SK-N-SH (cell line): ENCODE measurements around the gene IRX5.

Experiments used
- EZH2phosphoT487 ChIP-seq: fragments of 200-600 bp; sonication (generic); IDR thresholded peaks from 2 replicates; pipeline ENCODE4 v1.6.1; 2017; ENCODE audit warnings: low read depth, mixed run types, mild to moderate bottlenecking, antibody characterized with exemption, moderate library complexity, borderline replicate concordance
- RAD21 ChIP-seq: IDR thresholded peaks from 2 replicates; pipeline ENCODE4 v1.6.1; 2012; ENCODE audit warnings: mild to moderate bottlenecking, low read length
- RCOR1 ChIP-seq: fragments of 150-350 bp; IDR thresholded peaks from 2 replicates; pipeline ENCODE4 v1.6.1; 2017; ENCODE audit warnings: antibody characterized with exemption, low read length
- SIN3A ChIP-seq: IDR thresholded peaks from 2 replicates; pipeline ENCODE4 v1.6.1; 2012; ENCODE audit warnings: low read depth, mild to moderate bottlenecking, low read length, moderate library complexity, borderline replicate concordance
- TCF12 ChIP-seq: IDR thresholded peaks from 2 replicates; pipeline ENCODE4 v1.4.0; 2012
- TF ChIP-seq, protein P1 (sequence below): fragments of 200-600 bp; sonication (generic); IDR thresholded peaks from 2 replicates; pipeline ENCODE4 v1.6.1; 2017; ENCODE audit warnings: antibody characterized with exemption, mild to moderate bottlenecking, moderate library complexity
- TF ChIP-seq, protein P2 (sequence below): fragments of 150-350 bp; IDR thresholded peaks from 2 replicates; pipeline ENCODE4 v1.6.1; 2017; ENCODE audit warnings: antibody characterized with exemption, low read length, low read depth, borderline replicate concordance

- TF ChIP-seq RAD21: peak; percentile 25
- TF ChIP-seq RCOR1: 0 out of 2 replicates have a peak, but pooled peaks have one; percentile 38
- TF ChIP-seq, protein P1, sequence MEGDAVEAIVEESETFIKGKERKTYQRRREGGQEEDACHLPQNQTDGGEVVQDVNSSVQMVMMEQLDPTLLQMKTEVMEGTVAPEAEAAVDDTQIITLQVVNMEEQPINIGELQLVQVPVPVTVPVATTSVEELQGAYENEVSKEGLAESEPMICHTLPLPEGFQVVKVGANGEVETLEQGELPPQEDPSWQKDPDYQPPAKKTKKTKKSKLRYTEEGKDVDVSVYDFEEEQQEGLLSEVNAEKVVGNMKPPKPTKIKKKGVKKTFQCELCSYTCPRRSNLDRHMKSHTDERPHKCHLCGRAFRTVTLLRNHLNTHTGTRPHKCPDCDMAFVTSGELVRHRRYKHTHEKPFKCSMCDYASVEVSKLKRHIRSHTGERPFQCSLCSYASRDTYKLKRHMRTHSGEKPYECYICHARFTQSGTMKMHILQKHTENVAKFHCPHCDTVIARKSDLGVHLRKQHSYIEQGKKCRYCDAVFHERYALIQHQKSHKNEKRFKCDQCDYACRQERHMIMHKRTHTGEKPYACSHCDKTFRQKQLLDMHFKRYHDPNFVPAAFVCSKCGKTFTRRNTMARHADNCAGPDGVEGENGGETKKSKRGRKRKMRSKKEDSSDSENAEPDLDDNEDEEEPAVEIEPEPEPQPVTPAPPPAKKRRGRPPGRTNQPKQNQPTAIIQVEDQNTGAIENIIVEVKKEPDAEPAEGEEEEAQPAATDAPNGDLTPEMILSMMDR: no peak; the same call in 1 of the 2 replicates
- TF ChIP-seq, protein P2, sequence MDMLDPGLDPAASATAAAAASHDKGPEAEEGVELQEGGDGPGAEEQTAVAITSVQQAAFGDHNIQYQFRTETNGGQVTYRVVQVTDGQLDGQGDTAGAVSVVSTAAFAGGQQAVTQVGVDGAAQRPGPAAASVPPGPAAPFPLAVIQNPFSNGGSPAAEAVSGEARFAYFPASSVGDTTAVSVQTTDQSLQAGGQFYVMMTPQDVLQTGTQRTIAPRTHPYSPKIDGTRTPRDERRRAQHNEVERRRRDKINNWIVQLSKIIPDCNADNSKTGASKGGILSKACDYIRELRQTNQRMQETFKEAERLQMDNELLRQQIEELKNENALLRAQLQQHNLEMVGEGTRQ: no peak
- TF ChIP-seq EZH2phosphoT487: no peak
- no peak for TF ChIP-seq TCF12
- peak; percentile 55; the same call in 1 of the 2 replicates for TF ChIP-seq SIN3A
Observed at GRCh38 chr16:54930005-54930868, at the start of gene IRX5.
